HFFc6 (cell line): ENCODE measurements around the gene NBDY. TPM values are rescaled to one million over a fixed set of nuclear protein-coding genes. Genes with fewer than 3 reads are reported as not detected.
"Not testable (repeated sequence)": the region's sequence is repeated elsewhere in the genome, so short reads cannot be mapped to it uniquely, and the experiment has no call there.

Source experiments
- DNase-seq: peaks from one replicate; pipeline ENCODE4 v3.0.0-alpha.2; 2018
- H3K27ac Mint-ChIP-seq: 2 replicates; pipeline ENCODE4 v1.8.0; 2020; ENCODE audit warnings: mild to moderate bottlenecking, mixed read lengths
- H3K27me3 Mint-ChIP-seq: 2 replicates; pipeline ENCODE4 v1.8.0; 2021; ENCODE audit warnings: mild to moderate bottlenecking, moderate library complexity, mixed read lengths; ENCODE audit not compliant: insufficient read depth
- H3K36me3 Mint-ChIP-seq: 2 replicates; pipeline ENCODE4 v1.8.0; 2021; ENCODE audit warnings: low read depth, mixed read lengths
- H3K4me1 Mint-ChIP-seq: 2 replicates; pipeline ENCODE4 v1.8.0; 2020; ENCODE audit warnings: low read depth, mixed read lengths
- H3K4me3 Mint-ChIP-seq: 2 replicates; pipeline ENCODE4 v1.8.0; 2020; ENCODE audit warnings: mild to moderate bottlenecking, moderate library complexity, mixed read lengths
- H3K9me3 Mint-ChIP-seq: 2 replicates; pipeline ENCODE4 v1.8.0; 2020; ENCODE audit warnings: mild to moderate bottlenecking, mixed read lengths
- CTCF ChIP-seq: fragments of 200-600 bp; sonication (generic); IDR thresholded peaks from 2 replicates; pipeline ENCODE4 v1.5.0; 2021; ENCODE audit warnings: antibody characterized with exemption, mild to moderate bottlenecking
- total RNA-seq, 6 experiments: library from RNA; stranded (reverse); fragmentation: NEBNext Ultra II Directional; extraction: Animal tissue kit (Norgen Biotek cat#: 25700); gene quantifications; 2 replicates in 1 of 6; 3 replicates in 5 of 6; pipeline ENCODE4 v1.2.3, GENCODE V29; 2021

The NBDY gene
- total RNA-seq, 6 experiments from 2014 or later: 61.2 to 78.7 (median 68.3) TPM

GRCh38 chrX:56751071-56751470 is 22.0 kb downstream of the NBDY start:
- no peaks in the 10 kb centered on the region for H3K9me3 Mint-ChIP-seq
- H3K27ac Mint-ChIP-seq: peak overlapping the region; percentile 44
- H3K4me3 Mint-ChIP-seq: peak overlapping the region; percentile 34; the same call in 1 of the 2 replicates
- H3K4me1 Mint-ChIP-seq: peaks cover 30% of the 10 kb centered on the region
- no peak for DNase-seq
- H3K36me3 Mint-ChIP-seq: peaks cover 17% of the 10 kb centered on the region
- no peak for TF ChIP-seq CTCF
- no peaks in the 10 kb centered on the region; the same call in 1 of the 2 replicates for H3K27me3 Mint-ChIP-seq

GRCh38 chrX:56757327-56757726 is 28.3 kb downstream of the NBDY start:
- no peak for TF ChIP-seq CTCF
- H3K36me3 Mint-ChIP-seq: 0 out of 2 replicates have a peak, but pooled peaks cover 9% of the 10 kb centered on the region
- no peak overlapping the region for H3K4me3 Mint-ChIP-seq

GRCh38 chrX:56758456-56758855 is 29.4 kb downstream of the NBDY start:
- TF ChIP-seq CTCF: no peak
- Mint-ChIP-seq H3K36me3 (0 out of 2 replicates have a peak, but pooled peaks cover 6% of the 10 kb centered on the region), H3K4me3 (no peak overlapping the region), H3K9me3 (no peaks in the 10 kb centered on the region), H3K27me3 (no peaks in the 10 kb centered on the region; the same call in 1 of the 2 replicates), H3K4me1 (peaks cover 18% of the 10 kb centered on the region), H3K27ac (no peak overlapping the region)
- DNase-seq: no peak

More at GRCh38 chrX:56757327-56757726, 28.3 kb downstream of the NBDY start:
- Mint-ChIP-seq H3K27ac (no peak overlapping the region), H3K27me3 (no peaks in the 10 kb centered on the region; the same call in none of the 2 replicates), H3K9me3 (no peaks in the 10 kb centered on the region), H3K4me1 (peaks cover 12% of the 10 kb centered on the region)
- DNase-seq: no peak

GRCh38 chrX:56759736-56760409 is 30.8 kb downstream of the NBDY start:
- TF ChIP-seq CTCF: no peak
- Mint-ChIP-seq H3K27ac (no peak overlapping the region), H3K27me3 (no peaks in the 10 kb centered on the region; the same call in 1 of the 2 replicates), H3K4me3 (no peak overlapping the region), H3K36me3 (no peaks in the 10 kb centered on the region), H3K9me3 (no peaks in the 10 kb centered on the region), H3K4me1 (peaks cover 19% of the 10 kb centered on the region)
- DNase-seq: no peak

GRCh38 chrX:56760410-56761124 is 31.5 kb downstream of the NBDY start:
- H3K9me3 Mint-ChIP-seq, H3K27ac Mint-ChIP-seq, H3K4me3 Mint-ChIP-seq, H3K27me3 Mint-ChIP-seq, H3K36me3 Mint-ChIP-seq, DNase-seq: not testable (repeated sequence)
- peaks cover 26% of the 10 kb centered on the region for H3K4me1 Mint-ChIP-seq

- H3K27me3 Mint-ChIP-seq: no peaks in the 10 kb centered on the region; the same call in 1 of the 2 replicates
- no peak overlapping the region for H3K27ac Mint-ChIP-seq
- TF ChIP-seq CTCF: no peak
- no peaks in the 10 kb centered on the region for H3K9me3 Mint-ChIP-seq
- no peak for DNase-seq
- no peak overlapping the region for H3K4me3 Mint-ChIP-seq
- H3K4me1 Mint-ChIP-seq: peaks cover 32% of the 10 kb centered on the region
- H3K36me3 Mint-ChIP-seq: no peaks in the 10 kb centered on the region
Measured at GRCh38 chrX:56761167-56761566, 32.1 kb downstream of the NBDY start.
